ENCODE results near the gene CUL3.

- TF ChIP-seq CTCF (IDR thresholded peaks at IDR 0.05), result no peak
- TF ChIP-seq POLR2AphosphoS5 (IDR thresholded peaks at IDR 0.05), result no peak
Observed at GRCh38 chr2:224421065-224421464, 164.1 kb downstream of the CUL3 start.

Measured in stomach (tissue), 4 donors.